H1 (cell line): ENCODE data around the gene DPYD.

Source experiments
- EP300 ChIP-seq, 2 experiments: IDR thresholded peaks; 1 replicate in 1 of 2; 2 replicates in 1 of 2; pipeline ENCODE4 v1.6.1; 2011 to 2012; ENCODE audit warnings: low read depth in 2 of 2, low read length in 2 of 2, mild to moderate bottlenecking in 2 of 2, borderline replicate concordance in 1 of 2, inconsistent platforms in 1 of 2, moderate library complexity in 1 of 2
- POLR2A ChIP-seq, 2 experiments: IDR thresholded peaks; 1 replicate in 1 of 2; 2 replicates in 1 of 2; pipeline ENCODE4 v1.6.1; 2011; ENCODE audit warnings: low read depth in 2 of 2, low read length in 2 of 2, mild to moderate bottlenecking in 2 of 2; ENCODE audit errors: control extremely low read depth in 1 of 2
- SIX5 ChIP-seq: IDR thresholded peaks from 2 replicates; pipeline ENCODE4 v1.6.1; 2011; ENCODE audit warnings: mild to moderate bottlenecking, low read depth, low read length
- TF ChIP-seq, protein P1 (sequence below), 3 experiments: IDR thresholded peaks; 1 replicate in 2 of 3; 2 replicates in 1 of 3; pipeline versions ENCODE4 v1.5.1 to v1.6.1; 2011; ENCODE audit warnings: low read length in 3 of 3, mild to moderate bottlenecking in 3 of 3, inconsistent platforms in 2 of 3, low read depth in 1 of 3, moderate library complexity in 1 of 3; ENCODE audit not compliant: insufficient read depth in 1 of 3; ENCODE audit errors: control extremely low read depth in 1 of 3

GRCh38 chr1:97196825-97197516 lies 723.9 kb downstream of the DPYD start:
- TF ChIP-seq, protein P1, sequence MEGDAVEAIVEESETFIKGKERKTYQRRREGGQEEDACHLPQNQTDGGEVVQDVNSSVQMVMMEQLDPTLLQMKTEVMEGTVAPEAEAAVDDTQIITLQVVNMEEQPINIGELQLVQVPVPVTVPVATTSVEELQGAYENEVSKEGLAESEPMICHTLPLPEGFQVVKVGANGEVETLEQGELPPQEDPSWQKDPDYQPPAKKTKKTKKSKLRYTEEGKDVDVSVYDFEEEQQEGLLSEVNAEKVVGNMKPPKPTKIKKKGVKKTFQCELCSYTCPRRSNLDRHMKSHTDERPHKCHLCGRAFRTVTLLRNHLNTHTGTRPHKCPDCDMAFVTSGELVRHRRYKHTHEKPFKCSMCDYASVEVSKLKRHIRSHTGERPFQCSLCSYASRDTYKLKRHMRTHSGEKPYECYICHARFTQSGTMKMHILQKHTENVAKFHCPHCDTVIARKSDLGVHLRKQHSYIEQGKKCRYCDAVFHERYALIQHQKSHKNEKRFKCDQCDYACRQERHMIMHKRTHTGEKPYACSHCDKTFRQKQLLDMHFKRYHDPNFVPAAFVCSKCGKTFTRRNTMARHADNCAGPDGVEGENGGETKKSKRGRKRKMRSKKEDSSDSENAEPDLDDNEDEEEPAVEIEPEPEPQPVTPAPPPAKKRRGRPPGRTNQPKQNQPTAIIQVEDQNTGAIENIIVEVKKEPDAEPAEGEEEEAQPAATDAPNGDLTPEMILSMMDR (IDR thresholded peaks at IDR 0.05; ENCODE audit: control extremely low read depth in 1 of 3, insufficient read depth in 1 of 3, low read depth in 1 of 3, low read length in 3 of 3): no peak
- TF ChIP-seq POLR2A (IDR thresholded peaks at IDR 0.05; ENCODE audit: control extremely low read depth in 1 of 2, low read depth in 2 of 2, low read length in 2 of 2) (no peak), EP300 (IDR thresholded peaks at IDR 0.05; ENCODE audit: borderline replicate concordance in 1 of 2, low read depth in 2 of 2, low read length in 2 of 2) (no peak), SIX5 (no peak)
